Measurements from ENCODE around the gene ACKR3.

Gene ACKR3

DNA sequence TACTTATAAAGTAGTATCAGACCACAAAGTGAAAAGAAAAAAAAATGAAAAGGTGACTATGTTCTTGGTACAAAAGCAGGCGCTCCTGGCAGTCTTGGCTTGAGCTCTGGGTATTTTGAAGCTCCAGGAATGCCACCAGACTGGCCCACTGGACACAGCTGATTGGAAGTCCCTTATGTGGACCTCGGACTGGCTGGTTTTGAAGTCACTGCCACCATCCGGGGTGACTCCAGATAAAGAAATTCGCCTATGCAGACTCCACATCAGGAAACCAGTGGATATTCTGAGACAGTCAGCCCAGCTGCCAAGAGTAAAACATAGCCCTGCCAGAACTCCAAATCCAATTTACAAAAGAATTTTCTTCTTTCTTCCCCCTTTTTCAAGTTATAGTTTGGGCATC, 28.0 kb downstream of the ACKR3 start:
- TF ChIP-seq, protein P1, sequence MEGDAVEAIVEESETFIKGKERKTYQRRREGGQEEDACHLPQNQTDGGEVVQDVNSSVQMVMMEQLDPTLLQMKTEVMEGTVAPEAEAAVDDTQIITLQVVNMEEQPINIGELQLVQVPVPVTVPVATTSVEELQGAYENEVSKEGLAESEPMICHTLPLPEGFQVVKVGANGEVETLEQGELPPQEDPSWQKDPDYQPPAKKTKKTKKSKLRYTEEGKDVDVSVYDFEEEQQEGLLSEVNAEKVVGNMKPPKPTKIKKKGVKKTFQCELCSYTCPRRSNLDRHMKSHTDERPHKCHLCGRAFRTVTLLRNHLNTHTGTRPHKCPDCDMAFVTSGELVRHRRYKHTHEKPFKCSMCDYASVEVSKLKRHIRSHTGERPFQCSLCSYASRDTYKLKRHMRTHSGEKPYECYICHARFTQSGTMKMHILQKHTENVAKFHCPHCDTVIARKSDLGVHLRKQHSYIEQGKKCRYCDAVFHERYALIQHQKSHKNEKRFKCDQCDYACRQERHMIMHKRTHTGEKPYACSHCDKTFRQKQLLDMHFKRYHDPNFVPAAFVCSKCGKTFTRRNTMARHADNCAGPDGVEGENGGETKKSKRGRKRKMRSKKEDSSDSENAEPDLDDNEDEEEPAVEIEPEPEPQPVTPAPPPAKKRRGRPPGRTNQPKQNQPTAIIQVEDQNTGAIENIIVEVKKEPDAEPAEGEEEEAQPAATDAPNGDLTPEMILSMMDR (IDR thresholded peaks at IDR 0.05), result no peak
- peaks cover 12% of the 10 kb centered on the region for H3K27me3 ChIP-seq
- H3K9me3 ChIP-seq, result no peaks in the 10 kb centered on the region
- no peak overlapping the region for H3K27ac ChIP-seq
- H3K36me3 ChIP-seq, result no peaks in the 10 kb centered on the region
- H3K4me1 ChIP-seq (ENCODE audit: control insufficient read depth in 1 of 2, insufficient read depth in 1 of 2, low read depth in 1 of 2, low read length in 1 of 2), result no peaks in the 10 kb centered on the region
- H3K4me3 ChIP-seq (ENCODE audit: low read depth in 1 of 2, low read length in 1 of 2), result no peak overlapping the region

DNA sequence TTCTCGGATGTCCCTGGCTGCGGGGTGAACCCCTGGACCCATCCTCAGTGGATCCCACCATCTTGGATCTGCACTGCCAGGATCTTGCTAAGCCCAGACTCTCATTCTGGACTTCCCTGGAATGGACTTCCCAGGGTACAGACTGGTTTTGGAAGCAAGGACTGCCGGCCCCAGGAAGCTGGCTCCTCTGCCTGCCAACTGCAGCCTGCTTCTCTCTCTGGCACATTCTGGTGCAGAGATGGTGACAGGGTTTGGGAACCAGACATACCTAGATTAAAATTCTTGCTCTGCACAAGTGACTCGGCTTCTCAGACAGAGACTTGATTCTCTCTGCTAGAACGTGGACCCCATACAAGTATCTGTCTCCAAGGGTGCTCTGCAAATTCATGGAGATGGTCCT, 29.4 kb downstream of the ACKR3 start:
- Histone ChIP-seq H3K36me3 (no peaks in the 10 kb centered on the region), H3K4me3 (ENCODE audit: low read depth in 1 of 2, low read length in 1 of 2) (no peak overlapping the region), H3K27ac (no peak overlapping the region), H3K4me1 (ENCODE audit: control insufficient read depth in 1 of 2, insufficient read depth in 1 of 2, low read depth in 1 of 2, low read length in 1 of 2) (no peaks in the 10 kb centered on the region), H3K27me3 (peaks cover 21% of the 10 kb centered on the region), H3K9me3 (no peaks in the 10 kb centered on the region)
- TF ChIP-seq, protein P1 (IDR thresholded peaks at IDR 0.05), result no peak

DNA sequence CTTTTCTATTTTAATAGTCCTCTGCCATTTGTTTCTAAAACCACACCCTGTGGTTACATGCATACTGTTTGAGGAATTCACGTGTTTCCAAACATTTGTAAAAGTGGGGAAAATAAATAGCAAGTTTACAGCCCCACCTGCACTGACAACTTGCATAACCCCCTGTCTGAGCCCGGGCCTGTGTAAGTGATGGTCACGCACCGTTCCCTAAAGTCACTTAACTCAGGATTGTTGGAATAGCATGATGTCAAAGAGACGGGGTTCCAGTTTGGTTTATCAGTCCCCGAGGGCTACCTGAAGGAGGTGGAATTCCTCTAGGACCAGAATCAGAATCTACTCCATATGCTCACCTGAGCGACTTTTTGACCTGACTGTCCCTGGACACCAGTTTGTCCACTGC, 30.5 kb downstream of the ACKR3 start:
- no peak overlapping the region for H3K4me3 ChIP-seq (ENCODE audit: low read depth in 1 of 2, low read length in 1 of 2)
- H3K27me3 ChIP-seq, result peaks cover 32% of the 10 kb centered on the region
- H3K9me3 ChIP-seq, result no peaks in the 10 kb centered on the region
- H3K36me3 ChIP-seq, result no peaks in the 10 kb centered on the region
- H3K27ac ChIP-seq, result no peak overlapping the region
- TF ChIP-seq, protein P1 (IDR thresholded peaks at IDR 0.05), result no peak
- no peaks in the 10 kb centered on the region for H3K4me1 ChIP-seq (ENCODE audit: control insufficient read depth in 1 of 2, insufficient read depth in 1 of 2, low read depth in 1 of 2, low read length in 1 of 2)

DNA sequence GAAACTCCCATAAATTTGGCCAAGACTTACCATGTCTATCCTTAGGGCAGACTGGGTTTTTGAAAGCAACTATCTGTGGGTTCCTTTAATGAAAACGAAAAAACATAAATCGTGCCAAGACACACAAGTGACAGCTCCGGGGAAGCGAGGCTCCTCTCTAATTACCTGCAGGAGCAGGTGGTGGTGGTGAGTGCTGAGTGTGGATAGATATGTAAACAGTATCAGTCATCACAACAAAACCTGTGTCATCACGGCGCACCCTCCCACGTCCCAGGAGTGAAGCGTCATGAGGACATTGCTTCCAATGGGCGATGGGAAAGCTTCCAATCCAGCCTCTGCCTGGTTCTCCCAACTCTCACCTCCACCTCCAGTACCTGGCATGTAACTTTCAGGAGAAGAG, 31.3 kb downstream of the ACKR3 start:
- Histone ChIP-seq H3K27ac (no peak overlapping the region), H3K4me3 (ENCODE audit: low read depth in 1 of 2, low read length in 1 of 2) (no peak overlapping the region), H3K4me1 (ENCODE audit: control insufficient read depth in 1 of 2, insufficient read depth in 1 of 2, low read depth in 1 of 2, low read length in 1 of 2) (no peaks in the 10 kb centered on the region), H3K27me3 (peaks cover 34% of the 10 kb centered on the region), H3K36me3 (no peaks in the 10 kb centered on the region), H3K9me3 (no peaks in the 10 kb centered on the region)
- TF ChIP-seq, protein P1 (IDR thresholded peaks at IDR 0.05), result no peak

DNA sequence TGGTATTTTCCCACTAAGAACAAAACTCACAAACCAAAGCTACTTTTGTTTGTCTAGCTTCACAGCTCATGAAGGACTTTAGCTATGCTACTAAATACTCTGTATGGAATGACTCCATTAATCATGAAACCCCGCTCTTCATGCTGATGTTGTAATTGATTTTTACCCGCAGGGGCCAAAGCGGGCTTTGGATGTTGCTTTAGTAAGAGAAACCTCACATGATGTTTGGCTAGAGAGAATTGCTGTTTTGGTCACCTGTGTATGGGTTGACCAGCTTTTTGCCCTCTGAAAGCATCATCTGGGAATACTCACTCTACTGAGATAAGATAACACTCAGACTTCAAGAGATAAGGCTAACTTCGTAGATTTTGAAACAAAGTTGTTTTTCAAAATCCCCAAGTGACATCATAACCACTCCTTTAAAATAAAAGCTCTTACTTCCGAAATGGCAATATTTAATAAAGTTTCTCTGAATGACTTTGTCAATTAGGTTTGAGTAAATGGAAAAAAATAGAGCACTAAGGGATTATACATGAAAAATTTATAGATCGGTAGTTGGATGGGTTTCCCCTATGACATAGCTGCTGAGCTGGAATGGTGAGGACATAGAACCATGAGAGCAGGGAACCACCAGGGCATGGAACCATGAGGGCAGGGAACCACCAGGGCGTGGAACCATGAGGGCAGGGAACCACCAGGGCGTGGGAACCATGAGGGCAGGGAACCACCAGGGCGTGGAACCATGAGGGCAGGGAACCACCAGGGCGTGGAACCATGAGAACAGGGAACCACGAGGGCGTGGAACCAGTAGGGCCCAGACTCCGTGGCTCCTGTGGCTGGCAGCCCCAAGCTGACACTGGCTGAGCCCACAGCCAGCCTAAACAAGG, 31.9 kb downstream of the ACKR3 start:
- Histone ChIP-seq H3K27ac (no peak overlapping the region), H3K36me3 (no peaks in the 10 kb centered on the region), H3K4me3 (ENCODE audit: low read depth in 1 of 2, low read length in 1 of 2) (no peak overlapping the region), H3K9me3 (no peaks in the 10 kb centered on the region), H3K4me1 (ENCODE audit: control insufficient read depth in 1 of 2, insufficient read depth in 1 of 2, low read depth in 1 of 2, low read length in 1 of 2) (no peaks in the 10 kb centered on the region), H3K27me3 (peaks cover 38% of the 10 kb centered on the region)
- TF ChIP-seq, protein P1 (IDR thresholded peaks at IDR 0.05), result no peak

All from neutrophil (primary cell).